Fibroblast of villous mesenchyme (primary cell): Measurements from ENCODE around the gene BMPR1A. TPM values are rescaled to one million over a fixed set of nuclear protein-coding genes. Genes with fewer than 3 reads are reported as not detected.

Experiments used
- DNase-seq: peaks from one replicate; pipeline ENCODE4 v3.0.0-alpha.2; 2010; ENCODE audit warnings: low read depth
- H3K4me3 ChIP-seq: 2 replicates; pipeline ENCODE4 v1.5.1; 2011; ENCODE audit warnings: low read depth, mild to moderate bottlenecking, low read length
- total RNA-seq: library from RNA; depleted of rRNA; stranded (reverse); fragments of >200 nt; gene quantifications from 2 replicates; pipeline ENCODE4 v1.2.3, GENCODE V29; 2012
- TF ChIP-seq, protein P1 (sequence below): IDR thresholded peaks from 2 replicates; pipeline ENCODE4 v1.5.1; 2012; ENCODE audit warnings: low read depth, mild to moderate bottlenecking, low read length; ENCODE audit not compliant: insufficient read depth

Gene BMPR1A
- total RNA-seq, 1 donor: 70.8 TPM

DNA sequence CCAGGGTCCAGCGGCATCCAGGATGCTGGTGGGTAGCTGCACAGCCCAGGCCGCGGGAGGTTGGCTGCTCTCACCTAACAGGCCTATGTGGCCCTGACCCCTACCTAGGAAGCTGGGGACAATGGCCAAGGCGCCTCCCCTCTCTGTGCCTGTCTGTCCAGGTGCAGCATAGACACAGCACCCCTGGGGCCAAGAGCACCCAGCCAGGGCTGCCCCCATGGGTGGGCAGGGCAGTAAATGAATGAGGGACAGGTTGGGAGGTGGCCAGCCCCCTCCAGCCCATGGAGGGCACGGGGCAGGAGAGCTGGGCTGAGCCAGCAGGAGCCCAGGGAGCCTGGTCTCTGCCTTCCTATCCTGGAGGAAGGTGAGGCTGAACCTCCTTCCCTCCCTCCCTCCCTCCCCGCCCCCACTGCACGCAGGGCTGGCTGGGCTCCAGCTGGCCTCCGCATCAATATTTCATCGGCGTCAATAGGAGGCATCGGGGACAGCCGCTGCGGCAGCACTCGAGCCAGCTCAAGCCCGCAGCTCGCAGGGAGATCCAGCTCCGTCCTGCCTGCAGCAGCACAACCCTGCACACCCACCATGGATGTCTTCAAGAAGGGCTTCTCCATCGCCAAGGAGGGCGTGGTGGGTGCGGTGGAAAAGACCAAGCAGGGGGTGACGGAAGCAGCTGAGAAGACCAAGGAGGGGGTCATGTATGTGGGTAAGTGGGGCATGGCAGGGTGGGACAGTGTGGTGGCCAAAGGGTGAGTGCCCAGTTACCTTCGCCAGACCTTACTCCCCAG lies 201.9 kb downstream of the BMPR1A start, which contains the start of gene SNCG:
Gene SNCG (plus strand): TSS at position 484 of the 785 bp plus-strand sequence. CDS start 99 bp downstream, at position 583.
- H3K4me3 ChIP-seq: no peak within 1 kb of the TSS
- no peak for DNase-seq
- TF ChIP-seq, protein P1, sequence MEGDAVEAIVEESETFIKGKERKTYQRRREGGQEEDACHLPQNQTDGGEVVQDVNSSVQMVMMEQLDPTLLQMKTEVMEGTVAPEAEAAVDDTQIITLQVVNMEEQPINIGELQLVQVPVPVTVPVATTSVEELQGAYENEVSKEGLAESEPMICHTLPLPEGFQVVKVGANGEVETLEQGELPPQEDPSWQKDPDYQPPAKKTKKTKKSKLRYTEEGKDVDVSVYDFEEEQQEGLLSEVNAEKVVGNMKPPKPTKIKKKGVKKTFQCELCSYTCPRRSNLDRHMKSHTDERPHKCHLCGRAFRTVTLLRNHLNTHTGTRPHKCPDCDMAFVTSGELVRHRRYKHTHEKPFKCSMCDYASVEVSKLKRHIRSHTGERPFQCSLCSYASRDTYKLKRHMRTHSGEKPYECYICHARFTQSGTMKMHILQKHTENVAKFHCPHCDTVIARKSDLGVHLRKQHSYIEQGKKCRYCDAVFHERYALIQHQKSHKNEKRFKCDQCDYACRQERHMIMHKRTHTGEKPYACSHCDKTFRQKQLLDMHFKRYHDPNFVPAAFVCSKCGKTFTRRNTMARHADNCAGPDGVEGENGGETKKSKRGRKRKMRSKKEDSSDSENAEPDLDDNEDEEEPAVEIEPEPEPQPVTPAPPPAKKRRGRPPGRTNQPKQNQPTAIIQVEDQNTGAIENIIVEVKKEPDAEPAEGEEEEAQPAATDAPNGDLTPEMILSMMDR: no peak

GRCh38 chr10:86958901-86959736 lies 202.7 kb downstream of the BMPR1A start:
- no peak overlapping the region for H3K4me3 ChIP-seq
- DNase-seq: peak; percentile 74
- TF ChIP-seq, protein P1: no peak

DNA sequence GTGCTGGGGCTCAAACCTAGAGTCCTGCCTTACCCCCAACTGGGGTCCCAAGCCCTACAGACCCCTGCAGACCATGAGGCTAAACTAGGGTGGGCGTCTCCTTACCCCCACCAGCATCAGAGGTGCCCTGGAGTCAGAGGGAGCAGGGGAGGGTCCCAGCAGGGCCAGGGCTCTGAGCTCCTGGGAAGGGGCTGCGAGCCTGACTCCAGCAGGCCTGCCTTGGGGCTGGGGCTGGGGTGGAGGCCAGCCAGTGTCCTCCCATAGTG lies 203.3 kb downstream of the BMPR1A start:
- TF ChIP-seq, protein P1: no peak
- no peak overlapping the region for H3K4me3 ChIP-seq
- no peak for DNase-seq

GRCh38 chr10:86960003-86960862 lies 203.8 kb downstream of the BMPR1A start:
- peak; percentile 81 for DNase-seq
- TF ChIP-seq, protein P1: peak; percentile 99

DNA sequence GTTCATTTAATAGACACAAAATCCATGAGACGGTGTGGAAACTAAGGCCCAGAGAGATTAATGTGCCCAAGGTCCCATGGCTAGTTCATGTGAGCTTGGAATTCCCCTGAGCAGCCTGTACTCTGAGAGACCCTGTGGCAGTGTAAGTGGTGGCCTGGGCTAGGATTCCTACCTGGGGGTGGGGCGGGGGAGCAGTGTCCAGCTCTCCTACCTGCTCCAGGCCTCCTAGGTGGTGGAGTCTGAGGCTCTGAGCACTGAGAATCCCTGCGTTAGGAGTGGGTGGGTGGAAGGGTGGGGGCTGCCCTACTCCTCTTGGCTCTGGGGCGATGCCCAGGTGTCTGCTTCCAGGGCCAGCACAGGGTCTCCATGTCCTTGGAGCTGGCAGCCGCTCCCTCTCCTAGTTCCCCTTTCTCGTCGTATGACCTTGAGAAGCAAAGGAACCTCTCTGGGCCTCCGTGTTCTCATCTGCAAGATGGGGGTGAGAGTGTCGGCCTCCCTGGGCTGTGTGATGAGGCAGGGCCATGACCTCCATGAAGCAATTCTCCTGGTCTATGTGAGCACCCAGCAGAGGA lies 204.5 kb downstream of the BMPR1A start:
- TF ChIP-seq, protein P1: no peak
- no peak overlapping the region for H3K4me3 ChIP-seq
- no peak for DNase-seq

More at GRCh38 chr10:86960003-86960862, 203.8 kb downstream of the BMPR1A start:
- no peak overlapping the region for H3K4me3 ChIP-seq

GRCh38 chr10:86961481-86962091 lies 205.2 kb downstream of the BMPR1A start:
- TF ChIP-seq, protein P1: no peak
- DNase-seq: no peak
- H3K4me3 ChIP-seq: no peak overlapping the region
